HPDE6-E6E7 (cell line): ENCODE data around the gene JADE2.
"Not testable (repeated sequence)": the region's sequence is repeated elsewhere in the genome, so short reads cannot be mapped to it uniquely, and the experiment has no call there.

Experiments
- DNase-seq: peaks from one replicate; pipeline ENCODE4 v3.0.0; 2011; ENCODE audit warnings: missing footprints; ENCODE audit errors: extremely low spot score

JADE2 gene

GRCh38 chr5:134551901-134552300 is 26.4 kb downstream of the JADE2 start:
- peak; percentile 48 for DNase-seq

GRCh38 chr5:134552301-134552700 is 26.8 kb downstream of the JADE2 start:
- DNase-seq: no peak

GRCh38 chr5:134552716-134553115 is 27.2 kb downstream of the JADE2 start:
- DNase-seq: not testable (repeated sequence)

GRCh38 chr5:134553821-134554267 is 28.4 kb downstream of the JADE2 start:
- DNase-seq: no peak

- no peak for DNase-seq
These were observed 29.1 kb downstream of the JADE2 start for GRCh38 chr5:134554319-134555222.

- no peak for DNase-seq
These were observed 29.9 kb downstream of the JADE2 start for GRCh38 chr5:134555223-134555889.

- peak; percentile 73 for DNase-seq
These were observed 30.4 kb downstream of the JADE2 start for GRCh38 chr5:134555890-134556311.

- DNase-seq: not testable (repeated sequence)
These were observed 31.1 kb downstream of the JADE2 start for GRCh38 chr5:134556588-134556987.

GRCh38 chr5:134556994-134557393 is 31.5 kb downstream of the JADE2 start:
- DNase-seq: no peak

- no peak for DNase-seq
These were observed 34.2 kb downstream of the JADE2 start for GRCh38 chr5:134559672-134560071.

GRCh38 chr5:134560698-134561097 is 35.2 kb downstream of the JADE2 start:
- DNase-seq: no peak

- no peak for DNase-seq
These were observed 36.4 kb downstream of the JADE2 start for GRCh38 chr5:134561871-134562296.

GRCh38 chr5:134563221-134563620 is 37.8 kb downstream of the JADE2 start:
- DNase-seq: no peak

GRCh38 chr5:134563962-134564361 is 38.5 kb downstream of the JADE2 start:
- DNase-seq: no peak

- DNase-seq: no peak
These were observed 38.9 kb downstream of the JADE2 start for GRCh38 chr5:134564396-134564795.

GRCh38 chr5:134565791-134566740 is 40.6 kb downstream of the JADE2 start:
- no peak for DNase-seq

- no peak for DNase-seq
These were observed 41.3 kb downstream of the JADE2 start for GRCh38 chr5:134566741-134567221.

- no peak for DNase-seq
These were observed 42.3 kb downstream of the JADE2 start for GRCh38 chr5:134567641-134568336.

GRCh38 chr5:134568337-134568700 is 42.8 kb downstream of the JADE2 start:
- DNase-seq: no peak

- DNase-seq: no peak
These were observed 43.6 kb downstream of the JADE2 start for GRCh38 chr5:134568761-134569695.
